Endothelial cell of umbilical vein (primary cell): ENCODE results near the gene CNTNAP2.

Experiments used
- EZH2 ChIP-seq: IDR thresholded peaks from 2 replicates; pipeline ENCODE4 v1.6.1; 2012; ENCODE audit warnings: borderline replicate concordance, low read depth, mild to moderate bottlenecking, moderate library complexity, low read length, inconsistent platforms; ENCODE audit not compliant: severe bottlenecking
- POLR2A ChIP-seq: IDR thresholded peaks from 2 replicates; pipeline ENCODE4 v1.6.1; 2012; ENCODE audit warnings: low read depth, mild to moderate bottlenecking, control low read depth, low read length
- POLR2AphosphoS5 ChIP-seq: IDR thresholded peaks from 2 replicates; pipeline ENCODE4 v1.6.1; 2012; ENCODE audit warnings: low read depth, mild to moderate bottlenecking, control low read depth, low read length, moderate library complexity; ENCODE audit not compliant: insufficient read depth
- TF ChIP-seq, protein P1 (sequence below), 2 donors: IDR thresholded peaks; 1 replicate in 1 of 2; 2 replicates in 1 of 2; pipeline ENCODE4 v1.5.1; 2011; ENCODE audit warnings: low read length in 2 of 2, mild to moderate bottlenecking in 2 of 2, moderate library complexity in 2 of 2, control low read depth in 1 of 2, inconsistent platforms in 1 of 2, low read depth in 1 of 2; ENCODE audit not compliant: insufficient read depth in 1 of 2; ENCODE audit errors: extremely low read depth in 1 of 2

DNA sequence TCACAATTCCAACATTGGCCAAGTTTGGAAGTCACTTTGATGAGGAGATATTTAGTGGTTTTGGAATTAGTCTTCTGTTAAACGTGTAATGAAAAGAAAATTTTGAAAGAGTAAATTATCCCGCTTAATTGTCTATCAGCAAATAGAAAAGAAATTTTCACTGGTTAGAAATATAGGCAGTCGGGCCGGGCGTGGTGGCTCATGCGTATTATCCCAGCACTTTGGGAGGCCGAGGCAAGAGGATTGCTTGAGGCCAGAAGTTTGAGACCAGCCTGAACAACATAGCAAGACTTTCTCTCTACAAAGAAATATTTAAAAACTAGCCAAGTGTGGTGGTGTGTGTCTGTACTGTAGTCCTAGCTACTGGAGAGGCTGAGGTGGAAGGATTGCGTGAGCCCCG is 13.4 kb downstream of the CNTNAP2 start:
- TF ChIP-seq, protein P1, sequence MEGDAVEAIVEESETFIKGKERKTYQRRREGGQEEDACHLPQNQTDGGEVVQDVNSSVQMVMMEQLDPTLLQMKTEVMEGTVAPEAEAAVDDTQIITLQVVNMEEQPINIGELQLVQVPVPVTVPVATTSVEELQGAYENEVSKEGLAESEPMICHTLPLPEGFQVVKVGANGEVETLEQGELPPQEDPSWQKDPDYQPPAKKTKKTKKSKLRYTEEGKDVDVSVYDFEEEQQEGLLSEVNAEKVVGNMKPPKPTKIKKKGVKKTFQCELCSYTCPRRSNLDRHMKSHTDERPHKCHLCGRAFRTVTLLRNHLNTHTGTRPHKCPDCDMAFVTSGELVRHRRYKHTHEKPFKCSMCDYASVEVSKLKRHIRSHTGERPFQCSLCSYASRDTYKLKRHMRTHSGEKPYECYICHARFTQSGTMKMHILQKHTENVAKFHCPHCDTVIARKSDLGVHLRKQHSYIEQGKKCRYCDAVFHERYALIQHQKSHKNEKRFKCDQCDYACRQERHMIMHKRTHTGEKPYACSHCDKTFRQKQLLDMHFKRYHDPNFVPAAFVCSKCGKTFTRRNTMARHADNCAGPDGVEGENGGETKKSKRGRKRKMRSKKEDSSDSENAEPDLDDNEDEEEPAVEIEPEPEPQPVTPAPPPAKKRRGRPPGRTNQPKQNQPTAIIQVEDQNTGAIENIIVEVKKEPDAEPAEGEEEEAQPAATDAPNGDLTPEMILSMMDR (IDR thresholded peaks at IDR 0.05; ENCODE audit: extremely low read depth in 1 of 2, insufficient read depth in 1 of 2, low read depth in 1 of 2, low read length in 2 of 2): no peak
- no peak for TF ChIP-seq POLR2A
- TF ChIP-seq POLR2AphosphoS5: no peak
- TF ChIP-seq EZH2: no peak
